H1 (cell line): Measurements from ENCODE around the gene FAM131C.

Experiments used
- CEBPB ChIP-seq: IDR thresholded peaks from 2 replicates; pipeline ENCODE4 v1.6.1; 2012; ENCODE audit warnings: low read depth, low read length
- CHD2 ChIP-seq: IDR thresholded peaks from 2 replicates; pipeline ENCODE4 v1.6.1; 2012; ENCODE audit warnings: low read length, improper control_type of control experiment
- CREB1 ChIP-seq: IDR thresholded peaks from 2 replicates; pipeline ENCODE4 v1.6.1; 2012; ENCODE audit warnings: inconsistent platforms
- CTCF ChIP-seq, 3 experiments: IDR thresholded peaks; 1 replicate in 2 of 3; 2 replicates in 1 of 3; pipeline versions ENCODE4 v1.5.1 to v1.6.1; 2011; ENCODE audit warnings: low read length in 3 of 3, mild to moderate bottlenecking in 3 of 3, inconsistent platforms in 2 of 3, low read depth in 1 of 3, moderate library complexity in 1 of 3; ENCODE audit not compliant: insufficient read depth in 1 of 3; ENCODE audit errors: control extremely low read depth in 1 of 3
- EP300 ChIP-seq, 2 experiments: IDR thresholded peaks; 1 replicate in 1 of 2; 2 replicates in 1 of 2; pipeline ENCODE4 v1.6.1; 2011 to 2012; ENCODE audit warnings: low read depth in 2 of 2, low read length in 2 of 2, mild to moderate bottlenecking in 2 of 2, borderline replicate concordance in 1 of 2, inconsistent platforms in 1 of 2, moderate library complexity in 1 of 2
- EZH2 ChIP-seq: fragments of 200-600 bp; sonication (generic); IDR thresholded peaks from 2 replicates; pipeline ENCODE4 v1.7.1; 2012; ENCODE audit warnings: low read depth, mild to moderate bottlenecking, moderate library complexity, low read length, inconsistent platforms; ENCODE audit not compliant: severe bottlenecking
- FOSL1 ChIP-seq: IDR thresholded peaks from 2 replicates; pipeline ENCODE4 v1.6.1; 2011; ENCODE audit warnings: mild to moderate bottlenecking, low read depth, low read length, moderate library complexity; ENCODE audit not compliant: insufficient read depth
- GABPA ChIP-seq: IDR thresholded peaks from 2 replicates; pipeline ENCODE4 v1.6.1; 2011; ENCODE audit warnings: mild to moderate bottlenecking, low read length, moderate library complexity, borderline replicate concordance; ENCODE audit not compliant: insufficient read depth
- KDM1A ChIP-seq: fragments of 200-600, 300-600 bp; sonication (generic); IDR thresholded peaks from 2 replicates; pipeline ENCODE4 v1.7.1; 2016; ENCODE audit warnings: mild to moderate bottlenecking, low read length, borderline replicate concordance
- MAX ChIP-seq: IDR thresholded peaks from 2 replicates; pipeline ENCODE4 v1.6.1; 2012; ENCODE audit warnings: inconsistent platforms
- POLR2A ChIP-seq, 2 experiments: IDR thresholded peaks; 1 replicate in 1 of 2; 2 replicates in 1 of 2; pipeline ENCODE4 v1.6.1; 2011; ENCODE audit warnings: low read depth in 2 of 2, low read length in 2 of 2, mild to moderate bottlenecking in 2 of 2; ENCODE audit errors: control extremely low read depth in 1 of 2
- RXRA ChIP-seq: IDR thresholded peaks from 2 replicates; pipeline ENCODE4 v1.6.1; 2011; ENCODE audit warnings: low read depth, mild to moderate bottlenecking, low read length, moderate library complexity; ENCODE audit not compliant: insufficient read depth
- SIN3A ChIP-seq, 2 experiments: IDR thresholded peaks in 1 of 2; conservative IDR thresholded peaks in 1 of 2; 2 replicates each; pipeline ENCODE4 v1.6.1; 2011 to 2012; ENCODE audit warnings: low read length in 2 of 2, improper control_type of control experiment in 1 of 2, low read depth in 1 of 2, mild to moderate bottlenecking in 1 of 2
- SP2 ChIP-seq: IDR thresholded peaks from 2 replicates; pipeline ENCODE4 v1.6.1; 2012; ENCODE audit warnings: mild to moderate bottlenecking, low read length, inconsistent platforms

GRCh38 chr1:16092923-16093511 lies 19.6 kb upstream of the FAM131C start:
- TF ChIP-seq CTCF (IDR thresholded peaks at IDR 0.05; ENCODE audit: control extremely low read depth in 1 of 3, insufficient read depth in 1 of 3, low read depth in 1 of 3, low read length in 3 of 3) (no peak), KDM1A (no peak), POLR2A (IDR thresholded peaks at IDR 0.05; ENCODE audit: control extremely low read depth in 1 of 2, low read depth in 2 of 2, low read length in 2 of 2) (no peak), SIN3A (conservative IDR thresholded peaks at IDR 0.05 in 1 of 2, IDR thresholded peaks at IDR 0.05 in 1 of 2; ENCODE audit: low read depth in 1 of 2, low read length in 2 of 2) (no peak), SP2 (no peak), CHD2 (no peak), EP300 (IDR thresholded peaks at IDR 0.05; ENCODE audit: borderline replicate concordance in 1 of 2, low read depth in 2 of 2, low read length in 2 of 2) (no peak), GABPA (no peak), MAX (no peak), FOSL1 (no peak), EZH2 (no peak), RXRA (no peak), CREB1 (no peak), CEBPB (no peak)
